Chondrocyte (in vitro differentiated cells): ENCODE measurements around the gene CREBRF. TPM values are rescaled to one million over a fixed set of nuclear protein-coding genes. Genes with fewer than 3 reads are reported as not detected.
"Not testable (repeated sequence)": the region's sequence is repeated elsewhere in the genome, so short reads cannot be mapped to it uniquely, and the experiment has no call there.

Source experiments
- DNase-seq: peaks from one replicate; pipeline ENCODE4 v3.0.0; 2021; ENCODE audit warnings: mixed read lengths, low spot score
- H3K27ac Mint-ChIP-seq: one replicate; pipeline ENCODE4 v1.8.0; 2021; ENCODE audit warnings: mild to moderate bottlenecking, moderate library complexity, mixed read lengths; ENCODE audit not compliant: unreplicated experiment
- H3K27me3 Mint-ChIP-seq: 2 replicates; pipeline ENCODE4 v1.8.0; 2021; ENCODE audit warnings: low read depth, mixed read lengths
- H3K36me3 Mint-ChIP-seq: 2 replicates; pipeline ENCODE4 v1.8.0; 2021; ENCODE audit warnings: low read depth, mixed read lengths
- H3K4me1 Mint-ChIP-seq: 2 replicates; pipeline ENCODE4 v1.8.0; 2021; ENCODE audit warnings: low read depth, mild to moderate bottlenecking, mixed read lengths
- H3K4me3 Mint-ChIP-seq: one replicate; pipeline ENCODE4 v1.8.0; 2021; ENCODE audit warnings: mild to moderate bottlenecking, moderate library complexity, mixed read lengths; ENCODE audit not compliant: unreplicated experiment
- H3K9me3 Mint-ChIP-seq: 2 replicates; pipeline ENCODE4 v1.8.0; 2021; ENCODE audit warnings: low read depth, mixed read lengths
- CTCF ChIP-seq: fragments of 200-600 bp; sonication (generic); IDR thresholded peaks from 2 replicates; pipeline ENCODE4 v1.5.0; 2021; ENCODE audit warnings: antibody characterized with exemption, mild to moderate bottlenecking, moderate library complexity
- total RNA-seq: library from RNA; stranded (reverse); gene quantifications from 3 replicates; pipeline ENCODE4 v1.2.1, GENCODE V29; 2021

Gene CREBRF
- total RNA-seq, 1 donor from 2014 or later, result 14.7 TPM

- no peak for DNase-seq
- Mint-ChIP-seq H3K9me3 (no peaks in the 10 kb centered on the region), H3K27me3 (no peaks in the 10 kb centered on the region), H3K27ac (no peak overlapping the region), H3K36me3 (peaks cover 5% of the 10 kb centered on the region), H3K4me3 (no peak overlapping the region), H3K4me1 (peaks cover 12% of the 10 kb centered on the region)
- no peak for TF ChIP-seq CTCF
Measured at GRCh38 chr5:173143567-173143966, 87.4 kb downstream of the CREBRF start.

- Mint-ChIP-seq H3K27me3 (no peaks in the 10 kb centered on the region), H3K27ac (peak within 1 kb of the TSS; percentile 97), H3K9me3 (no peaks in the 10 kb centered on the region), H3K36me3 (peaks cover 13% of the 10 kb centered on the region), H3K4me3 (peak within 1 kb of the TSS; percentile 96), H3K4me1 (peaks cover 12% of the 10 kb centered on the region)
- peak; percentile 95 for DNase-seq
- peak; percentile 86 for TF ChIP-seq CTCF
Measured at GRCh38 chr5:173144200-173145176, 88.3 kb downstream of the CREBRF start, which contains the start of gene BNIP1. BNIP1 (plus strand) TSS chr5:173144531; CDS start chr5:173144546, 15 bp downstream.

GRCh38 chr5:173148354-173148753 is 92.2 kb downstream of the CREBRF start:
- no peak for TF ChIP-seq CTCF
- DNase-seq, result no peak
- Mint-ChIP-seq H3K4me3 (no peak overlapping the region), H3K27ac (no peak overlapping the region), H3K36me3 (peaks cover 23% of the 10 kb centered on the region), H3K27me3 (no peaks in the 10 kb centered on the region), H3K4me1 (peaks cover 12% of the 10 kb centered on the region), H3K9me3 (no peaks in the 10 kb centered on the region)

GRCh38 chr5:173152547-173152946 is 96.4 kb downstream of the CREBRF start:
- Mint-ChIP-seq H3K4me3 (no peak overlapping the region), H3K9me3 (no peaks in the 10 kb centered on the region), H3K4me1 (no peaks in the 10 kb centered on the region), H3K27me3 (no peaks in the 10 kb centered on the region), H3K27ac (no peak overlapping the region), H3K36me3 (peaks cover 21% of the 10 kb centered on the region)
- no peak for DNase-seq
- TF ChIP-seq CTCF, result no peak

GRCh38 chr5:173153842-173154241 is 97.7 kb downstream of the CREBRF start:
- H3K27me3 Mint-ChIP-seq, result no peaks in the 10 kb centered on the region
- no peak overlapping the region for H3K27ac Mint-ChIP-seq
- H3K9me3 Mint-ChIP-seq, result no peaks in the 10 kb centered on the region
- no peak for DNase-seq
- TF ChIP-seq CTCF, result no peak
- peaks cover 22% of the 10 kb centered on the region for H3K36me3 Mint-ChIP-seq
- no peaks in the 10 kb centered on the region for H3K4me1 Mint-ChIP-seq
- H3K4me3 Mint-ChIP-seq, result no peak overlapping the region

- H3K9me3 Mint-ChIP-seq, H3K27me3 Mint-ChIP-seq, H3K4me3 Mint-ChIP-seq, H3K4me1 Mint-ChIP-seq, H3K27ac Mint-ChIP-seq, DNase-seq: not testable (repeated sequence)
- H3K36me3 Mint-ChIP-seq, result peaks cover 16% of the 10 kb centered on the region
Measured at GRCh38 chr5:173154619-173155018, 98.5 kb downstream of the CREBRF start.
